K562 (cell line): ENCODE results near the gene PPP2R3B. TPM values are rescaled to one million over a fixed set of nuclear protein-coding genes. Genes with fewer than 3 reads are reported as not detected.

Source experiments
- ATAC-seq: fragments of 200-7000 bp; cut with Tn5 transposase; 3 replicates; pipeline ENCODE4 v1.9.1; 2020; ENCODE audit warnings: moderate library complexity
- BruUV-seq: library from RNA; stranded (reverse); fragments of 400-500 nt; replicated peaks from 2 replicates; lab custom pipeline; 2021; lab: Mats Ljungman, UMichigan
- CTCF ChIA-PET: fragments of 300-600 bp; formaldehyde crosslinking; extraction: SDS; loops from one replicate; lab custom pipeline; 2021; ENCODE audit warnings: low intra/inter-chr PET ratio; lab: Yijun Ruan, JAX
- POLR2A ChIA-PET: fragments of 300-600, 350-650 bp; sonication (Branson Sonifier 250); formaldehyde crosslinking; extraction: SDS; loops from one replicate; lab custom pipeline; 2021; ENCODE audit warnings: antibody characterized with exemption, inconsistent platforms; lab: Yijun Ruan, JAX
- DNase-seq, 4 experiments: peaks; one replicate each; pipeline versions ENCODE4 v3.0.0 to v3.0.0-alpha.2; 2011 to 2018; ENCODE audit warnings: low spot score in 3 of 4, mixed read lengths in 3 of 4; ENCODE audit errors: extremely low read depth in 1 of 4
- FAIRE-seq: peaks from 2 replicates; lab custom pipeline; 2011; peaks lifted over from hg19 to GRCh38; lab: Jason Lieb, UNC
- H2AFZ ChIP-seq: 2 replicates; pipeline ENCODE4 v1.6.0; 2011; ENCODE audit warnings: low read depth, low read length, control low read depth, inconsistent platforms
- H3K27ac ChIP-seq: fragments of 200-600 bp; 3 replicates; pipeline ENCODE4 v1.8.0; 2011; ENCODE audit warnings: low read depth, mild to moderate bottlenecking, control low read depth, inconsistent platforms, low read length, moderate library complexity, mixed read lengths; ENCODE audit errors: extremely low read depth
- H3K27me3 ChIP-seq, 2 experiments: fragments of 300-600 bp in 1 of 2; 2 replicates in 1 of 2; 3 replicates in 1 of 2; pipeline versions ENCODE4 v1.6.0 to v1.8.0; 2011; ENCODE audit warnings: inconsistent platforms in 2 of 2, low read length in 2 of 2, mild to moderate bottlenecking in 1 of 2, mixed read lengths in 1 of 2, moderate library complexity in 1 of 2; ENCODE audit not compliant: control insufficient read depth in 2 of 2, insufficient read depth in 2 of 2
- H3K36me3 ChIP-seq: fragments of 300-600 bp; 3 replicates; pipeline ENCODE4 v1.8.0; 2011; ENCODE audit warnings: mild to moderate bottlenecking, low read length, inconsistent platforms; ENCODE audit not compliant: control insufficient read depth, insufficient read depth
- H3K4me1 ChIP-seq, 2 experiments: fragments of 200-600 bp in 1 of 2; replicated peaks in 1 of 2; 2 replicates in 1 of 2; 3 replicates in 1 of 2; pipeline versions ENCODE4 v1.5.1 to v1.8.0; 2011; ENCODE audit warnings: inconsistent platforms in 2 of 2, low read length in 2 of 2, mild to moderate bottlenecking in 1 of 2, mixed read lengths in 1 of 2, moderate library complexity in 1 of 2; ENCODE audit not compliant: control insufficient read depth in 2 of 2, insufficient read depth in 2 of 2
- H3K4me2 ChIP-seq: 2 replicates; pipeline ENCODE4 v1.6.1; 2011; ENCODE audit warnings: low read length, control low read depth, inconsistent platforms, mixed read lengths; ENCODE audit not compliant: insufficient read depth
- H3K4me3 ChIP-seq: fragments of 200-600 bp; sonication (generic), shearing (Covaris generic); 2 replicates; pipeline ENCODE4 v1.5.1; 2016; ENCODE audit warnings: control low read depth, inconsistent platforms
- H3K79me2 ChIP-seq: fragments of 200-600 bp; 3 replicates; pipeline ENCODE4 v1.8.0; 2011; ENCODE audit warnings: low read length, inconsistent platforms; ENCODE audit not compliant: control insufficient read depth, insufficient read depth
- H3K9ac ChIP-seq, 2 experiments: 2 replicates each; pipeline versions ENCODE4 v1.6.0 to v1.6.1; 2011; ENCODE audit warnings: low read depth in 2 of 2, low read length in 2 of 2, control low read depth in 1 of 2, inconsistent platforms in 1 of 2, mild to moderate bottlenecking in 1 of 2, mixed read lengths in 1 of 2; ENCODE audit not compliant: insufficient read depth in 1 of 2
- H3K9me1 ChIP-seq: one replicate; pipeline ENCODE4 v1.6.0; 2011; ENCODE audit warnings: inconsistent platforms, mild to moderate bottlenecking, low read length, moderate library complexity; ENCODE audit not compliant: control insufficient read depth, insufficient read depth
- H3K9me3 ChIP-seq: replicated peaks from 2 replicates; pipeline ENCODE4 v1.5.1; 2011; ENCODE audit warnings: low read depth, low read length, inconsistent platforms; ENCODE audit not compliant: control insufficient read depth, insufficient read depth
- H4K20me1 ChIP-seq: replicated peaks from 2 replicates; pipeline ENCODE4 v1.6.1; 2011; ENCODE audit warnings: low read length, inconsistent platforms, mixed read lengths; ENCODE audit not compliant: control insufficient read depth, insufficient read depth
- HLTF ChIP-seq: fragments of 450-650 bp; IDR thresholded peaks from 2 replicates; pipeline ENCODE4 v1.6.1; 2016
- NCOA4 ChIP-seq: fragments of 450-650 bp; IDR thresholded peaks from 2 replicates; pipeline ENCODE4 v1.6.1; 2018; ENCODE audit warnings: mild to moderate bottlenecking; ENCODE audit not compliant: partially characterized antibody
- PHB2 ChIP-seq: fragments of 450-650 bp; IDR thresholded peaks from 2 replicates; pipeline ENCODE4 v1.6.1; 2017; ENCODE audit warnings: low read depth
- ZC3H4 ChIP-seq: sonication (generic); formaldehyde crosslinking; IDR thresholded peaks from 2 replicates; pipeline ENCODE4 v1.9.0; 2021; ENCODE audit warnings: missing genetic modification reagents, borderline replicate concordance
- WGBS: fragments of 100-300 bp; shearing (Covaris generic); methylation state at CpG from one replicate; pipeline ENCODE4 v1.1.6; 2016; ENCODE audit warnings: low coverage, mixed read lengths; ENCODE audit not compliant: insufficient coverage; ENCODE audit errors: missing lambda C conversion rate; 5-methylcytosine and 5-hydroxymethylcytosine counted together
- in situ Hi-C: fragments of 300-500 bp; cut with MboI; formaldehyde crosslinking; loops from 4 replicates; pipeline ENCODE4 v1.15.0; 2018; ENCODE audit warnings: inconsistent platforms, mixed read lengths
- intact Hi-C: fragments of 100-400 bp; cut with micrococcal nuclease; formaldehyde crosslinking; loops from 2 replicates; pipeline ENCODE4 v1.14.2; 2022
- polyA plus RNA-seq, 8 experiments: library from polyadenylated mRNA; depleted of rRNA in 4 of 8; stranded (reverse) in 5 of 8; unstranded in 3 of 8; fragments of >200 nt; fragmentation: Nextera tagmentation in 2 of 8; fragmentation: Illumina TruSeq in 1 of 8; extraction: Ambion mirVana in 2 of 8; extraction: Trizol in 1 of 8; gene quantifications; 2 replicates each; pipeline versions ENCODE4 v1.2.1 to v1.2.3, GENCODE V29; 2011 to 2014; ENCODE audit warnings: inconsistent platforms in 1 of 8, missing spikeins in 1 of 8
- total RNA-seq, 7 experiments: library from RNA; depleted of rRNA in 6 of 7; stranded (reverse); fragments of >200 nt in 6 of 7; fragmentation: Illumina TruSeq in 2 of 7; extraction: Trizol in 2 of 7; gene quantifications; 2 replicates each; pipeline versions ENCODE4 v1.2.1 to v1.2.3, GENCODE V29; 2011 to 2021; ENCODE audit warnings: low replicate concordance in 1 of 7

Gene PPP2R3B
- total and polyA plus RNA-seq, 9 of the 15 experiments (the other 6 are each of a cell fraction or from before 2014, with no cell fraction given) = 0.04 to 18.2 (median 8.2) TPM; not detected in 1

- CTCF ChIA-PET = no interaction called here
- WGBS = no CpG with 5 or more reads among the region's 75 CpGs
- intact Hi-C loops = no loop called here
- ATAC-seq (no peak), DNase-seq (no peak), FAIRE-seq (no peak)
- no peak overlapping the region for H3K27ac ChIP-seq
- in situ Hi-C loops = no loop called here
- POLR2A ChIA-PET = no interaction called here
- H3K4me1 ChIP-seq = 0 out of 5 replicates have a peak, but pooled peaks cover 0 to 4% of the 10 kb centered on the region in 2 experiments
- no TSS peak for BruUV-seq
- H3K9me1 ChIP-seq = no peaks in the 10 kb centered on the region
- H3K9me3 ChIP-seq = no peaks in the 10 kb centered on the region
- no peaks in the 10 kb centered on the region for H4K20me1 ChIP-seq
- H3K79me2 ChIP-seq = no peaks in the 10 kb centered on the region
- H3K4me2 ChIP-seq = no peak overlapping the region
- H3K36me3 ChIP-seq = no peaks in the 10 kb centered on the region
- H3K9ac ChIP-seq = no peak overlapping the region
- H2AFZ ChIP-seq = no peak overlapping the region
- no peak overlapping the region for H3K4me3 ChIP-seq
- TF ChIP-seq HLTF = no peak
- TF ChIP-seq ZC3H4 (CRISPR knock-in tag) = no peak
- no peak for TF ChIP-seq NCOA4
- no peak for TF ChIP-seq PHB2
- H3K27me3 ChIP-seq = no peaks in the 10 kb centered on the region
These were observed 40.5 kb downstream of the PPP2R3B start for GRCh38 chrX:346034-346813.
